IPS DF 19.7 (cell line): ENCODE measurements around the gene NPIPA7.
"Not testable (repeated sequence)": the region's sequence is repeated elsewhere in the genome, so short reads cannot be mapped to it uniquely, and the experiment has no call there.

Experiments
- DNase-seq: peaks from one replicate; pipeline ENCODE4 v3.0.0-alpha.2; 2013; ENCODE audit warnings: low read depth, low spot score

NPIPA7 gene

GRCh38 chr16:16417914-16418544 is 39.1 kb downstream of the NPIPA7 start:
- DNase-seq: not testable (repeated sequence)

GRCh38 chr16:16420515-16420914 is 41.6 kb downstream of the NPIPA7 start:
- DNase-seq: not testable (repeated sequence)

- not testable (repeated sequence) for DNase-seq
Observed at GRCh38 chr16:16425146-16425545, 46.2 kb downstream of the NPIPA7 start.

GRCh38 chr16:16431135-16431534 is 52.2 kb downstream of the NPIPA7 start:
- DNase-seq: not testable (repeated sequence)

- not testable (repeated sequence) for DNase-seq
Observed at GRCh38 chr16:16434711-16435110, 55.8 kb downstream of the NPIPA7 start.

GRCh38 chr16:16441401-16441800 is 62.5 kb downstream of the NPIPA7 start:
- not testable (repeated sequence) for DNase-seq
